Colonic mucosa (tissue), 4 donors: ENCODE results near the gene OXSR1. TPM values are rescaled to one million over a fixed set of nuclear protein-coding genes. Genes with fewer than 3 reads are reported as not detected.

Experiments used
- DNase-seq: peaks from one replicate; pipeline ENCODE4 v3.0.0-alpha.2; 2020
- H3K27ac ChIP-seq: fragments of 200-600 bp; one replicate; pipeline ENCODE4 v1.8.0; 2021
- H3K27me3 ChIP-seq: fragments of 200-600 bp; one replicate; pipeline ENCODE4 v1.8.0; 2021
- H3K36me3 ChIP-seq: fragments of 200-600 bp; one replicate; pipeline ENCODE4 v1.8.0; 2021
- H3K4me1 ChIP-seq: fragments of 200-600 bp; one replicate; pipeline ENCODE4 v1.8.0; 2021; ENCODE audit warnings: mild to moderate bottlenecking
- H3K4me3 ChIP-seq: fragments of 200-600 bp; one replicate; pipeline ENCODE4 v1.8.0; 2021
- H3K9ac ChIP-seq, 2 donors: one replicate each; pipeline ENCODE4 v1.7.0; 2013; ENCODE audit warnings: control low read depth in 2 of 2, low read depth in 2 of 2, low read length in 2 of 2
- H3K9me3 ChIP-seq: fragments of 200-600 bp; one replicate; pipeline ENCODE4 v1.8.0; 2021
- CTCF ChIP-seq: fragments of 200-600 bp; IDR thresholded peaks from one replicate; pipeline ENCODE4 v1.8.0; 2022; ENCODE audit warnings: antibody characterized with exemption, mild to moderate bottlenecking
- intact Hi-C: fragments of 100-400 bp; cut with DNase I; formaldehyde crosslinking; loops from one replicate; pipeline ENCODE4 v1.14.1; 2022
- total RNA-seq, 2 donors: library from RNA; stranded (reverse); fragmentation: NEBNext Ultra II Directional in 1 of 2; extraction: Animal tissue kit (Norgen Biotek cat#: 25700) in 1 of 2; gene quantifications; one replicate each; pipeline ENCODE4 v1.2.1, GENCODE V29; 2021
- donor health status: healthy.
- donor health status: DM: no; HTN: no; CAD: no.
- donor health status: DM: no; HTN: no; CAD: no.

The OXSR1 gene
- total RNA-seq, 2 donors from 2014 or later: 32.0 to 57.3 TPM

GRCh38 chr3:38136393-38136776, 29.0 kb upstream of the OXSR1 start:
- Histone ChIP-seq H3K9me3 (no peaks in the 10 kb centered on the region), H3K4me1 (peaks cover 27% of the 10 kb centered on the region), H3K9ac (peak overlapping the region; percentile 87 to 95), H3K4me3 (peak overlapping the region; percentile 97), H3K36me3 (peaks cover 12% of the 10 kb centered on the region), H3K27me3 (no peaks in the 10 kb centered on the region), H3K27ac (peak overlapping the region; percentile 76)
- peak; percentile 53 for DNase-seq
- no peak for TF ChIP-seq CTCF
- intact Hi-C loops: no loop called here

- H3K9me3 ChIP-seq: no peaks in the 10 kb centered on the region
- TF ChIP-seq CTCF: no peak
- peak within 1 kb of the TSS; percentile 98 for H3K27ac ChIP-seq
- no peaks in the 10 kb centered on the region for H3K27me3 ChIP-seq
- H3K4me1 ChIP-seq: peaks cover 27% of the 10 kb centered on the region
- intact Hi-C loops: no loop called here
- peak; percentile 100 for DNase-seq
- H3K36me3 ChIP-seq: peaks cover 15% of the 10 kb centered on the region
- H3K4me3 ChIP-seq: peak within 1 kb of the TSS; percentile 97
- H3K9ac ChIP-seq: peak within 1 kb of the TSS; percentile 95 to 97
These were observed 28.3 kb upstream of the OXSR1 start, which contains the start of gene ACAA1 for GRCh38 chr3:38136777-38137614. ACAA1 (minus strand) TSS chr3:38137127; CDS start chr3:38137035, 92 bp downstream.

- Histone ChIP-seq H3K27ac (peak overlapping the region; percentile 98), H3K4me3 (peak overlapping the region; percentile 77), H3K9me3 (no peaks in the 10 kb centered on the region), H3K4me1 (peaks cover 27% of the 10 kb centered on the region), H3K36me3 (peaks cover 15% of the 10 kb centered on the region), H3K9ac (peak overlapping the region; percentile 95 to 97), H3K27me3 (no peaks in the 10 kb centered on the region)
- intact Hi-C loops: no loop called here
- no peak for TF ChIP-seq CTCF
- DNase-seq: peak; percentile 49
These were observed 27.6 kb upstream of the OXSR1 start for GRCh38 chr3:38137615-38138348.

GRCh38 chr3:38138349-38139190, 26.8 kb upstream of the OXSR1 start, which contains the start of gene MYD88:
MYD88 (plus strand) TSS chr3:38138661; CDS start chr3:38138701, 40 bp downstream.
- peak; percentile 90 for DNase-seq
- Histone ChIP-seq H3K9ac (peak within 1 kb of the TSS; percentile 95 to 97), H3K4me1 (peaks cover 27% of the 10 kb centered on the region), H3K27ac (peak within 1 kb of the TSS; percentile 98), H3K9me3 (no peaks in the 10 kb centered on the region), H3K27me3 (no peaks in the 10 kb centered on the region), H3K4me3 (peak within 1 kb of the TSS; percentile 77), H3K36me3 (peaks cover 15% of the 10 kb centered on the region)
- no peak for TF ChIP-seq CTCF
- intact Hi-C loops: no loop called here

GRCh38 chr3:38139191-38139590, 26.1 kb upstream of the OXSR1 start:
- Histone ChIP-seq H3K9ac (peak overlapping the region; percentile 95 to 97), H3K9me3 (no peaks in the 10 kb centered on the region), H3K4me1 (peaks cover 23% of the 10 kb centered on the region), H3K27me3 (no peaks in the 10 kb centered on the region), H3K27ac (peak overlapping the region; percentile 98), H3K36me3 (peaks cover 15% of the 10 kb centered on the region), H3K4me3 (peak overlapping the region; percentile 77)
- peak; percentile 32 for DNase-seq
- intact Hi-C loops: no loop called here
- no peak for TF ChIP-seq CTCF
